Muscle of leg (tissue), 16 donors: Measurements from ENCODE around the gene C3orf20. TPM values are rescaled to one million over a fixed set of nuclear protein-coding genes. Genes with fewer than 3 reads are reported as not detected.

Experiments
- DNase-seq: peaks from one replicate; pipeline ENCODE4 v3.0.0; 2013
- H3K27ac ChIP-seq: one replicate; pipeline ENCODE4 v1.5.1; 2013; ENCODE audit warnings: mild to moderate bottlenecking, low read length, control low read depth
- H3K27me3 ChIP-seq: one replicate; pipeline ENCODE4 v1.6.1; 2013; ENCODE audit warnings: low read length; ENCODE audit not compliant: control insufficient read depth, insufficient read depth
- H3K36me3 ChIP-seq: one replicate; pipeline ENCODE4 v1.6.1; 2013; ENCODE audit warnings: low read length; ENCODE audit not compliant: control insufficient read depth, insufficient read depth
- H3K4me1 ChIP-seq: one replicate; pipeline ENCODE4 v1.6.1; 2013; ENCODE audit warnings: low read length; ENCODE audit not compliant: control insufficient read depth, insufficient read depth
- H3K4me3 ChIP-seq: one replicate; pipeline ENCODE4 v1.5.1; 2013; ENCODE audit warnings: low read length, control low read depth
- H3K9me3 ChIP-seq: replicated peaks from 2 replicates; pipeline ENCODE4 v1.6.1; 2013; ENCODE audit warnings: low read depth, low read length; ENCODE audit not compliant: control insufficient read depth
- WGBS: methylation state at CpG from one replicate; pipeline ENCODE4 v1.1.5; 2013; ENCODE audit warnings: missing lambda C conversion rate; ENCODE audit not compliant: insufficient coverage; 5-methylcytosine and 5-hydroxymethylcytosine counted together
- long read RNA-seq, 11 donors: transcript quantifications; one replicate each; lab custom pipeline, GENCODE V29; 2026
- polyA plus RNA-seq, 8 donors: library from polyadenylated mRNA; unstranded; fragments of 120-200 nt; gene quantifications; one replicate each; pipeline versions ENCODE4 v1.2.1 to v1.2.3, GENCODE V29; 2013; ENCODE audit warnings: inconsistent platforms in 1 of 8, low replicate concordance in 1 of 8; ENCODE audit not compliant: insufficient read length in 8 of 8, insufficient read depth in 1 of 8
- total RNA-seq: library from RNA; stranded (reverse); fragments of 120-200 nt; gene quantifications from one replicate; pipeline ENCODE4 v1.2.4, GENCODE V29; 2013

C3orf20 gene
- total RNA-seq = 0.09 TPM
- under 1 TPM; 0.05 to 0.35 (median 0.18) TPM for polyA plus RNA-seq
- long read RNA-seq, donor 1 = 0 reads
- long read RNA-seq, donor 2 = 0 reads
- long read RNA-seq, donor 3 = 0 reads
- long read RNA-seq, donor 4 = 0 reads
- long read RNA-seq, donor 5 = 0 reads
- long read RNA-seq, donor 6 = 0 reads
- long read RNA-seq, donor 7 = 0 reads
- long read RNA-seq, donor 8 = 0 reads
- long read RNA-seq, donor 9 = 0 reads
- long read RNA-seq, donor 10 = 0 reads
- long read RNA-seq, donor 11 = 0 reads

DNA sequence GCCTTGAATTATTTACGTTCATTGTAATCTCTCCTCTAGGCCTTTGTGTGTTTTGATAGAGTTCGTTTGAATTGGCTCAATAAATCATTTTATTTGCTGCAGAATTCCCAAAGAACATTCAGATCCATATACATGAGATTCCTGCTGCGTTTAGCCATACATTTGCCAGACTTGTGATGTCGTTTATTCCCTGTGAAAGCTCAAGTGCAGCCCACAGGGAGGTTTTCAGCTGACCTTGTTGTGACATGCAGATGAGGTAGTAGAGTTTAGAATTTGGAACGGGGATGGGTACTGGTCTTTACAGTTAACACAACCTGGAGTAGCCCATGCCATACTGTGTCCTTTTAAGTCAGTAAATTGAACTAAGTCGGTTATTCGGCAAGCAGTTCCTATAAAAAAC is at the start of gene C3orf20:
Gene C3orf20 (plus strand): TSS at position 301 of the 400 bp plus-strand sequence. CDS start 7,573 bp downstream, outside the sequence.
- Histone ChIP-seq H3K9me3 (no peaks in the 10 kb centered on the region), H3K4me1 (no peaks in the 10 kb centered on the region), H3K36me3 (peaks cover 31% of the 10 kb centered on the region), H3K27me3 (no peaks in the 10 kb centered on the region), H3K4me3 (no peak within 1 kb of the TSS), H3K27ac (no peak within 1 kb of the TSS)
- 69% methylated on average over 4 of the region's 7 CpGs for WGBS
- DNase-seq = no peak

DNA sequence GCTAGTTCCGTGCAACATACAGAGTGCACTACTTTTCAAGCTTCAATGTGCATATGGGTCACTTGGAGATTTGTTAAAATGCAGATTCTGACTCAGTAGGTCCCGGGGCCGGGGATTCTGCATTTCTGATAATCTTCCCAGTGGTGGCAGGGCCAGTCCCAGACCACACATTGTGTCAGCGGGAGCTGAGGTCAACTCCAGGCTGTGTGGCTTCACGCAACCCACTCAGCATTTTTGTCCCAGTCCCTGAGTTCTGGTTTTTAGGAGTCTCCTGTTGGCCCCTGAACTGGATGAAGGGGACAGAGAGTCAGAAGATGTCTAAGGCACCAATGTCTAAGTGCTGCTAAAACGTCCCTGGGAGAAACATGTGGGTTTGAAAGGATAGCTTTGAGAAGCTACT is 49.5 kb upstream of the C3orf20 start:
- Histone ChIP-seq H3K4me1 (peaks cover 14% of the 10 kb centered on the region), H3K27me3 (peaks cover 5% of the 10 kb centered on the region), H3K4me3 (no peak overlapping the region), H3K36me3 (no peaks in the 10 kb centered on the region), H3K27ac (no peak overlapping the region), H3K9me3 (peaks cover 4% of the 10 kb centered on the region)
- no peak for DNase-seq
- 72% methylated on average over 4 of the region's 6 CpGs for WGBS

DNA sequence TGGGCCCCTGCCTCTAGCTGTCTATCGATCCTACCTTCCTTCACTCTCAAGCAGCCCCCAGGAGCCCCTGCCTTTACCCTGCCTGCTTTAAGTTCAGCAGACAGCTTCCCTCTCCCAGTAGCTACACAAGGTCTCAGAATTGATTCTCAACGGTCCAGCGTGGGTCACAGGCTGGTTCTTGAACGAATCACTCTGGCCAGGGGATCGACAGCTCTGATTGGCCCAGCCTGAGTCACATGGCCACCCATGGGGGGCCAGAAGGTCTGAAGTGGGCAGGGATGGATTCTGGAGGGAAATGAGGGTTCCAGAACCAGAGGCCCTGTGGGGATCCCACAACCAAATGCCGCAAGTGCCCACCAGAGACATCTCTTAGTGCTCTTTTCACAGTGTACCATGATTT is 47.1 kb upstream of the C3orf20 start:
- Histone ChIP-seq H3K36me3 (no peaks in the 10 kb centered on the region), H3K9me3 (peaks cover 4% of the 10 kb centered on the region), H3K27ac (no peak overlapping the region), H3K27me3 (peaks cover 5% of the 10 kb centered on the region), H3K4me3 (no peak overlapping the region), H3K4me1 (peaks cover 8% of the 10 kb centered on the region)
- DNase-seq = no peak
- WGBS = 77% methylated on average over 1 of the region's 6 CpGs

DNA sequence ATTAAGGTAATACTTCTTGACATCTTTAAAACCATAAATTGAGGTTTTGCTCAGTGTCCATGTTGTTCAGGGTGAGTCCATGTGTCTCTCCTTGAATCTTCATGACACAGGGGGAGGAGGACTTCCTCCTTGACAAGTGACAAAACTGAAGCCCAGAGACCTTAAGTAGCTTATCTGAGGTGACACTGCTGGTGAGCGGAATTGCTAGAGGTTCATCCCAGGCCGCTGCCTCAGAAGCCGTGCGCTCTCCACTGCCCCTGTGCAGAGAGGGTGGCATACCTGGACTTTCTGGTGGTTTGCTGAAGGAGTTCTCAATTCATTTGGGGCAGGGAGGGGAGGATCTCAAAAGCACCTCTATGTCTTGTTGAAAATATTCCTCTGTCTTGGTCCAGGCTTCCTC is 46.5 kb upstream of the C3orf20 start:
- Histone ChIP-seq H3K27ac (no peak overlapping the region), H3K27me3 (peaks cover 7% of the 10 kb centered on the region), H3K9me3 (peaks cover 4% of the 10 kb centered on the region), H3K4me3 (no peak overlapping the region), H3K36me3 (no peaks in the 10 kb centered on the region), H3K4me1 (peaks cover 2% of the 10 kb centered on the region)
- WGBS = 96% methylated on average over 4 of the region's 4 CpGs
- DNase-seq = no peak

DNA sequence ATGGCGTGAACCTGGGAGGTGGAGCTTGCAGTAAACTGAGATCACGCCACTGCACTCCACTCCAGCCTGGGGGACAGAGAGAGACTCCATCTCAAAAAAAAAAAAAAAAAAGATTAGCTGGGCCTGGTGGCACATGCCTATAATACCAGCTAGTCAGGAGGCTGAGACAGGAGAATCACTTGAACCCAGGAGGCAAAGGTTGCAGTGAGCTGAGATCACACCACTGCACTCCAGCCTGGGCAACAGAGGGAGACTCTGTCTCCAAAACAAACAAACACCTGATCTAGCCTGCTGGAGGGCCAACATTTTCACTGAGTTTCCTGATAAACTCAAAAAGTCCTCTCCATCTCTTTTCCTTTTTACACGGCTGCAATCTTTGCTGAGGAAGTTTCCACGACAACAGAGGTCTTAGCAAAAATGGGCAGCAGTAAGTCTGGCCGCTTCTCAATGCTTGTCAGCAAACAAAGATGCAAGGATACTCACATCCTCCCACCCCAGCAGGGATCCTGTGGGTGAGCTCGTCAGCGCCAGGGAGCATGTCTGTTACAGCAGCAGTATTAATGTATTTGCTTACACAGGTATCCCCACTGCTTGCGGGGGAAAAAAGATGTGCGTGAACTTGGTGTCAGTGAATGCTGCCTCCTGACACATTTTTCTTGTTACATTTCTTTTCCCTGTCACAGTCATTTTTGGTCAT is 44.4 kb upstream of the C3orf20 start:
- peaks cover 13% of the 10 kb centered on the region for H3K27me3 ChIP-seq
- DNase-seq = no peak
- WGBS = 47% methylated on average over 3 of the region's 9 CpGs
- no peak overlapping the region for H3K4me3 ChIP-seq
- H3K4me1 ChIP-seq = no peaks in the 10 kb centered on the region
- H3K36me3 ChIP-seq = no peaks in the 10 kb centered on the region
- H3K27ac ChIP-seq = no peak overlapping the region
- peaks cover 4% of the 10 kb centered on the region for H3K9me3 ChIP-seq

DNA sequence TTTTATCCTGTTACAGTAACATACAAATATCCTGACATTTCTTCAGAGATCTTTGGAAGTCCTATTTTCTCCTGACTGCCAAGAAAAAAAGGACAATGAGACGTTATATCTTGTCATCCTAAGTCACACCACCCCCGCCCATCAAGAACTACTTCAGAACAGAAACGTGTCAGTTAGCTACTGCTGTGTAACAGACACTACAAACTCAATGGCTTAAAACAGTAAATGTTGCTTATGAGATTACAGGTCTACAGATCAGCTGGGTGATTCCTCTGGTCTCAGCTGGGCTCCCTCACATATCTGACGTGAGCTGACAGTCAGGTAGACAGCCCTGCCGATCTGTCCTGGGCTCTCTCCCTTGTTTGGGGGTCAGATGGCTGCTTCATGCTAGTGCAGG is 43.8 kb upstream of the C3orf20 start:
- H3K4me3 ChIP-seq = no peak overlapping the region
- no peaks in the 10 kb centered on the region for H3K4me1 ChIP-seq
- 74% methylated on average over 2 of the region's 5 CpGs for whole genome bisulfite sequencing
- DNase-seq = no peak
- H3K27me3 ChIP-seq = peaks cover 17% of the 10 kb centered on the region
- H3K27ac ChIP-seq = no peak overlapping the region
- no peaks in the 10 kb centered on the region for H3K36me3 ChIP-seq
- H3K9me3 ChIP-seq = peaks cover 4% of the 10 kb centered on the region

DNA sequence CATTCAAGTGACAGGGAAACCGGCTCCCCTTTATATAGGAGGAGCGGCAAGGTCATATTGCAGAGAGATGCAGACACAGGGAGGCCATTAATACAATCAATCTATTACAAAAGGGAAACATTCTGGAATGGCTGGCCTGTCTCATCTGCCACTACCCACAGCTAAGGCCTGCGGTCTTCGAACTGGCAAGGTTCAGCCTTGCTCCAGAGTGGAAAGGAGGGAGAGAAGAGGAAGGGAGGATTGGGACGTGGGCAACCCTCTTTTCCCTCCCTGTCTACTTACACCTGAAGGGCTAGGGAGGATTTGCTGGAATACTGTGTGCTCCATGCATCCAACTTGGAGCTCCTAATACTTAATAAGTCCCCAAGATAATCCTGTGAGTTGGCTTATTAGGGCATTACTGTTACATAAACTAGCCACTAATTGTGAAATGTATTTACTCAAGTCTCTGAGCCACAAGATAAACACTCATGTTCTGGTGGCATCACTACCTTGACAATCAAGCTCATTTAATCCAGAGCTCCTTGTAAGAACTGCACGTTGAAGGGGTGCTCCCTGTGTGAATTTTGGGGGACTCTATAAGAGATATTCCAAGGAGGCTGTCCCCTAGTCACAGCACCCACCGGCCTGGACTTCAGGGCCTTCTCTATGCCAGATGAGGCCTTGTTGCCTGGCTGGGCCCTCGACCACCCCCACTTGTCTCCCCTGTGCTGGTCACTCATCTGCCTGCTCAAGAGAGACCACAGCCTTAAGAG is 43.1 kb upstream of the C3orf20 start:
- no peak for DNase-seq
- Histone ChIP-seq H3K9me3 (peaks cover 4% of the 10 kb centered on the region), H3K27ac (no peak overlapping the region), H3K4me3 (no peak overlapping the region), H3K27me3 (peaks cover 22% of the 10 kb centered on the region), H3K4me1 (no peaks in the 10 kb centered on the region), H3K36me3 (no peaks in the 10 kb centered on the region)
- 64% methylated on average over 2 of the region's 8 CpGs for WGBS

DNA sequence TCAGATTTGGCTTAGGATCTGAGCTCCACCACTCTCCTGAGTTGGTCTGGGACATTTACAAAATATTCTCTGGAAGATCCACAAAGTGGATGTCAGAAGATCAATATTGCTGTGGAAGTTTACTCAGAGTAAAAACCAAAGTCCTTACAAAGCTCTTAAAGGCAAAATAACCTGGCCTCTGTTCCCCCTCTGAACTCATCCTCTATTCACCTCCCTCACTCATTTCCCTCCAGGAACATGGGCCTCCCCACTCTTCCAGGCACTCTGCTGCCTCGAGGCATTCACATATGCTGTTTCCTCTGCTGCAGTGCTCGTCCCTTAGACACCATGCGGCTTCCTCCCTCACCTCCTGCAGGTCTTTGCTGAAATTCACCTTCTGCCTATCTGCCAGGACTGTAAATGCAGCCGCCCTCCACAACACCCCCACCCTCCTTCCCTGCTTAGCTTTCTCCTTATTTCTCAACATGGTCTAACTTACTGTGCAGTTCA is 42.5 kb upstream of the C3orf20 start:
- Histone ChIP-seq H3K27ac (no peak overlapping the region), H3K4me3 (no peak overlapping the region), H3K9me3 (peaks cover 4% of the 10 kb centered on the region), H3K36me3 (no peaks in the 10 kb centered on the region), H3K27me3 (peaks cover 22% of the 10 kb centered on the region), H3K4me1 (no peaks in the 10 kb centered on the region)
- DNase-seq = no peak
- 31% methylated on average over 4 of the region's 4 CpGs for WGBS

DNA sequence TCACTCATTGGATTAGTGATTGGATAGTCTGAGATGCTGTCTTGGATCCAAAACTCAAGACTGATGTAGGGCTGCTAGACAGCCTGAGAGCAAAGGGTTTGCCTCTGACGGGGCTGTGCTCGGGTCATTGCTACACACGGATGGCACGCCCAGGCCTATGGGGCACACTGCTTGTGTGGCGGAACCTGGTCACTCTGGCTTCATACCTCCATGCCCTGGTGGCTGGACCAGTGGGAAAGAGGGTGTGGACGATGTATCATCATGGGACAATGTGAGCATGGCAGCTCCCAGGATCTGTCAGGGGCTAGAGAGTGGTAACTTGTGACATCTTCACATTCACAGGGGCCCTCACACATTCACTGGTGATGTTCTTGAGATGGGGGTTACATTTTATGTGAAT is 41.5 kb upstream of the C3orf20 start:
- Histone ChIP-seq H3K4me3 (no peak overlapping the region), H3K4me1 (no peaks in the 10 kb centered on the region), H3K9me3 (peaks cover 4% of the 10 kb centered on the region), H3K27ac (no peak overlapping the region), H3K27me3 (peaks cover 19% of the 10 kb centered on the region), H3K36me3 (no peaks in the 10 kb centered on the region)
- WGBS = 92% methylated on average over 4 of the region's 6 CpGs
- DNase-seq = no peak

DNA sequence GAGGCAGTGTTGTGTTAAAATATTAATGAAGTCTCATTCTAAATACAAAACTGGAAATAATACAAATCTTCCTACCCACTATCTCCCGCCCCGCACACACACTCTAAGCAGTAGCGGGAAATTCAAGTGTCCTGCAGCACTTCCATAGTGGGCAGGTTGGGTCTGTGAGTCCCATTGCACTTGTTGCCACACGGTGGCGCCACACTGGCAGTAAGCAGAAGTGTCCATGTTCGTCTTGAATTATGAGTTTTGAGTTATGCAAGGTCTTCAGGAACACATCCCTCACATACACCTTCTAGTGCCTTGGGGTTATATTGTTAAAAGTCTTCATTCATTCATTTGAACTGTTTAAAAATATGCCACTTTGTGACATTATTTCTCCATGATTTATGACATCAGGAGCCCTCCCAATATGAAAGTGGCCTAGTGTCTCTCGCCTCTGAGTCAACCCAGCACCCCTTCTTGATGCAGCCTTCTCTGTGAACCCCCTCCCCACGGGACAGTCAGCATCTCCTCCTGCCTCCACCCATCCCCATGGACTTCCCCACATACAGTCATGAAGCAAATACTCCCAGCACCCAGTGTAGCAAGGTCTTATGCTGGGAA is 41.0 kb upstream of the C3orf20 start:
- no peak for DNase-seq
- WGBS = 39% methylated on average over 3 of the region's 8 CpGs
- Histone ChIP-seq H3K9me3 (no peaks in the 10 kb centered on the region), H3K36me3 (no peaks in the 10 kb centered on the region), H3K4me1 (no peaks in the 10 kb centered on the region), H3K4me3 (no peak overlapping the region), H3K27me3 (peaks cover 18% of the 10 kb centered on the region), H3K27ac (no peak overlapping the region)
